COLO829 (cell line): ENCODE results near the gene KCND2.
"Not testable (repeated sequence)": the region's sequence is repeated elsewhere in the genome, so short reads cannot be mapped to it uniquely, and the experiment has no call there.

ENCODE experiments used
- DNase-seq: peaks from one replicate; pipeline ENCODE4 v3.0.0; 2012; ENCODE audit warnings: low spot score

Gene KCND2

DNA sequence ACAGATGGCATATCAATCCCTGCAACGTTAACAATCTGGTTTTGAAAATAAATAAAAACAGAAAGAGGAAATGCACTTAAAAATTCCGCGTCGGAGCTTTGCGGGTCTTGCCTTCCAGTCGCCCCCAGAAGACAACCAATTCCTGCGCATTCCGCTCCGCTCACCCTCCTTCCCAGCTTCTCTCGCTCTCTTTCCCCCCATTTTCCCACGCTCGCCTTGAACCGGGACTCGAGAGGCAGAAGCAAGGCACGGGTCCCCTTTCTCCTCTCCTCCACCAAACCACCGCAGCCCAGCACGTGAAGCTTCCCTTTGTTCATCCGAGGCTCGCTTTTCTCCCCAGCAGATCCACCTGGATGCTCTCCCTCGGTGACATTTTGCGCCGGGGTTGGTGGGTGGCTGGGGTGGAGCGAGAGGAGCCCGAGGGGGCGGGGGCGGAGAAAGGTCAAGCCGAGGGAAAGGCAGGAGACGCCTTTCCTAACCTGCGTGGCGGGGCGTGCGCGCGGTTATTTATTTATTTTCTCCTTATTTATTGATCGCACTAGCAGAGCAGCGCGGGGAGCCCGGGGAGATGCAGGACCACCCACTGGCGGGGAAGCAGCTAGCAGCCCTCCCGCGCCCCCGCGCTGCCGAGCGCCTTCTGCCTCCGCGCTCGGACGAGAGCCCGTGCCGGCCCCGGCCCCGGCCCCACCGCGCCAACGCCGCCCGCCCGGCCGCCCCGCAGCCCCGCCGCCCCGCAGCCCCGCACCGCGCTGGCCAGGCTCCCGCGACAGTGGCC is at the start of gene KCND2:
Gene KCND2 (plus strand): TSS at position 475 of the 775 bp plus-strand sequence.
- DNase-seq: no peak

DNA sequence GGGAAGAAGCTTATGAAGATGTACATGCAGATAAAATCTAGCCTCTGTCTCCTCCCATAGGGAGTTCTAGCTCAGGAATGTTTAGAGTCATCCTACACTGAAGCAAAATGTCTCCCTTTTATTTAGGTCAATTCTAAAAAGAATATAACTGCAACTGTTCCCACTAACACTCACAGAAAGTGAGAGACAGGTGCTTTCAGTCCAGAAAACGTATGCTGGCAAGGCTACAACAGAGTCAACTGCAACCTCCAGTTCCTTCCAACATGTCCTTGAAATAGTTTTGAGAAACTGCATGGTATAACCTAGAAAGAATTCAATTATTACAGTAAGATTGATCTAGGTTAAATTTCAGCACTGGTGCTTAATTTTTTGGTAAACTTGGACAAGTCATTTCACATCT is 46.8 kb upstream of the KCND2 start:
- no peak for DNase-seq

DNA sequence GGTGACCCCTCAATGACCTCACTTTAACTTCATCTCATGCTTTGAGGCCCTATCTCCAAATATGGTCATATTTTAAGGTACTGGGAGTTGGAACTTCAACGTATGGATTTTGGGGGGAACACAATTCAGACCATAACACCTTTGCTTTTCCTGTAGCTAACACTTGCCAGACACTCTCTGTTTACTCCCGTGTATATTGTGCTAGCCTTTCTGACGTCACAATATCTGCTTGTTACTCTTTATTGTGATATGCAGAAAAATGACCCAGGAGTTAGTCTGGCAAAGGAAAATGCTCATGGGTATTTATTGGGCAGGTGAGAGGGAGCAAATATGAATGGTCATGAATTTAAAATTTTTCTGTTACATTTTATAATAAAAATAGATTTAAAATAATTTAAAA is 45.7 kb upstream of the KCND2 start:
- no peak for DNase-seq

DNA sequence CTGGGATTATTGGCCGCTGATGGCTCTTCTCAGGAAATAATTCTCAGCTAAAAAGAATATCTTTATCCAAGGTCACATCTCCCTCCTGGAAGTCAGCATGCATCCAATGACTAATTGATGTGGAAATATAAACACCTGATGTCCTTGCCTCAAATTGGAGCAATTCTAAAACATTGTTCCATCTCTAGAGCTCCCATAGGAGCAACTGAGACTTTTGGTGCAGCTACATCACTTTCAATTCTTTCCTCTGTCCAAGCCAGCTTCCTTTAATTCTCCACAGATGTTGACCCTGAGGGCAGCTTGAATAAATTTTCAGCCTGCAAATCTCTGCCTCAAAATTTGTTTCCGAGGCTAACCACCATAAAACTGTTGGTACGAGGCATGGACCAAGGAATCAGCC is 43.9 kb upstream of the KCND2 start:
- DNase-seq: no peak

DNA sequence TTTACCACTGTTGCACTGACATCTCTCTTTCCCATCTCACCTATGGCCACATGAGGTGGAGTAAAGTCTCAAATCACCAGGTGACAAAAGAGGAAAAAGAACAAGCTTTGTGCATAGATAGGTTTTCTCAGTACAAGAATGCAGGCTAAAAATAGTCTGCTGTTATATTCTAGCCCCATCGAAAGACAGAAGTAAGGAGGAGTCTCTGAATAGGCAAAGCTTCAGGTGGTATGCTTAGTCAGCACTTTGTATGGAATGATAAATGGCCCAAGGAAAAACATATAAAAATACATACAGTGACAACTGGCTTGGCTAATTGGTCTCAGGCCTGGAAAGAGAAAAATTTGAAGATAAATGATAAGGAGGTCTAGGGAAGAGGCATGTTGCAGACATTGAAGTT is 39.6 kb upstream of the KCND2 start:
- no peak for DNase-seq

DNA sequence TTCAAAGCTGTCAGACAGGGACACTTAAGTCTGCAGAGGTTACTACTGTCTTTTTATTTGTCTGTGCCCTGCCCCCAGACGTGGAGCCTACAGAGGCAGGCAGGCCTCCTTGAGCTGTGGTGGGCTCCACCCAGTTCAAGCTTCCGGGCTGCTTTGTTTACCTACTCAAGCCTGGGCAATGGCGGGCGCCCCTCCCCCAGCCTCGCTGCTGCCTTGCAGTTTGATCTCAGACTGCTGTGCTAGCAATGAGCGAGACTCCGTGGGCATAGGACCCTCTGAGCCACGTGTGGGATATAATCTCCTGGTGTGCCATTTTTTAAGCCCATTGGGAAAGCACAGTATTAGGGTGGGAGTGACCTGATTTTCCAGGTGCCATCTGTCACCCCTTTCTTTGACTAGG is 32.6 kb upstream of the KCND2 start:
- DNase-seq: not testable (repeated sequence)

DNA sequence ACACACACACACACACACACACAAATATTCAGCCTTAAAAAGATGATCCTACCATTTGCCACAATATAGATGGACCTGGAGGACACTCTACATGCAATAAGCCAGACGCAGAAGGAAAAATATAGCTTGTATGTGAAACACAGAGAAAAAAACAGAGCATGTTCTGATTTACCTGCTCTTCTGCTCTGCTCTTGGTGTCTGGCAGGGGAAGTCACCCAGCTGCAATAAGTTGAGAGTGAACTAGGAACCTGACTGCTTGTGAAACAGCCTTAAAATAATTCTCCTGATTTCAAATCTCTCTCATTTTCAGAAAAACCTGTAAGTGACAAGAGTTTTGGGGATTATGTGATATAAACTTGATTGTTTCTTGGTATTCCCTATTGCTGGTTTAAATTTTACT is 31.0 kb upstream of the KCND2 start:
- DNase-seq: no peak

- no peak for DNase-seq
Measured at GRCh38 chr7:120254845-120255244, 18.1 kb upstream of the KCND2 start.

- no peak for DNase-seq
Measured at GRCh38 chr7:120256344-120257070, 16.5 kb upstream of the KCND2 start.

GRCh38 chr7:120259386-120259785 is 13.6 kb upstream of the KCND2 start:
- no peak for DNase-seq

GRCh38 chr7:120260111-120260510 is 12.9 kb upstream of the KCND2 start:
- no peak for DNase-seq

GRCh38 chr7:120272261-120272660 is 714 bp upstream of the KCND2 start:
- peak; percentile 57 for DNase-seq

DNA sequence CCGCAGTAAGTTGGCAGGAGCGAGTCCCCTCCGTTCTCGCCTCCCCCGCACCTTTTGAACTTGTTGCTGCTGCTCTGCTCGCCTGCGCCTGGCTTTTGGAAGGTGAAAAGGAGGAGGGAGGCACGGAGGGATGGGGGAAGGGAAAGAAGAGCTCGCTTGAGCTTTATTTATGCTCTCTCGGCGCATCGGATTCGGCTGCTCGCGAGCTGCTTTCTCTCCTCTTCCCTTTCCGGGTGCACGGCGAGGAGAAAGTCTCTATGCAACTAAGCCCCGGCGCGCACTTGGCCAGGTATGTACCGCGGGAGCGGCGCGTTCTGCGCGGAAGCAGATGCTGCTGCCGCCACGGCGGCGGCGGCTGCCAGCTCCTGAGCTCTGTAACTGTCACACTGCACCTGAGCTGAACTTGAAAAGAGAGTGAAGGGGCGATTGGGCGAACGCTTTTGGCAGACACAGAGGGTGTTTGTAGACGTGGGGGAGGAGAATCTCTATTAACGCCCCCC is 551 bp downstream of the KCND2 start:
- no peak for DNase-seq

DNA sequence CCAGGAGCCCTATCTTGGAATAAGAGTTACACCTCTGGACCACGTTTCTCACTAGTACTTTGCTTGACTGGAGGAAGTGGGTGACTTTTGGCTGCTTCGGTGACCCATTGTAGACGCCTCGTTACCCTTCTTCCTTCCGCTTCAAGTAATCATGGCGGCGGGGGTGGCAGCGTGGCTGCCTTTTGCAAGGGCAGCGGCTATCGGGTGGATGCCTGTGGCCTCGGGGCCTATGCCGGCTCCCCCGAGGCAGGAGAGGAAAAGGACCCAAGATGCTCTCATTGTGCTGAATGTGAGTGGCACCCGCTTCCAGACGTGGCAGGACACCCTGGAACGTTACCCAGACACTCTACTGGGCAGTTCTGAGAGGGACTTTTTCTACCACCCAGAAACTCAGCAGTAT is 1.5 kb downstream of the KCND2 start:
- no peak for DNase-seq

DNA sequence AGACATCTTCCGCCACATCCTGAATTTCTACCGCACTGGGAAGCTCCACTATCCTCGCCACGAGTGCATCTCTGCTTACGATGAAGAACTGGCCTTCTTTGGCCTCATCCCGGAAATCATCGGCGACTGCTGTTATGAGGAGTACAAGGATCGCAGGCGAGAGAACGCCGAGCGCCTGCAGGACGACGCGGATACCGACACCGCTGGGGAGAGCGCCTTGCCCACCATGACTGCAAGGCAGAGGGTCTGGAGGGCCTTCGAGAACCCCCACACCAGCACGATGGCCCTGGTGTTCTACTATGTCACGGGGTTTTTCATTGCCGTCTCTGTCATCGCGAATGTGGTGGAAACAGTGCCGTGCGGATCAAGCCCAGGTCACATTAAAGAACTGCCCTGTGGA is 1.9 kb downstream of the KCND2 start:
- no peak for DNase-seq

GRCh38 chr7:120276720-120277119 is 3.7 kb downstream of the KCND2 start:
- DNase-seq: no peak

GRCh38 chr7:120278773-120279172 is 5.8 kb downstream of the KCND2 start:
- no peak for DNase-seq

DNA sequence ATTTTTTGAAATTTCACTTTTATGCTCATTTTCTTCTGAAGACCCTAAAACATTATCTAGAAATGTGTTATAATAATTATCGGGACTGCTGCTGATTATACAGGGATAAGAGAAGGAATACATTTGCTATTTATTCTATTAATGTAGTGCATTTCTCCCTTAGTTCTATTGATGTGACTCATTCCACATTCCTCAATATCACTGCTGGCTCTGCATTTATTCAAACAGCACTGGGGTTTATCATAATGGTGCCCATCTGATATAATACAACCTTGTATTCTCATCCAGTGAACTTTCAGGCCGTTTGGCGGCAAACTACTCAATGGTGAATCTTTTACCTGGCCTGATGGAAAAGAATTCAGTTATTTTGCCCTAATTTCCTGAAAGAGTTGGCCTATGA is 7.8 kb downstream of the KCND2 start:
- DNase-seq: no peak

GRCh38 chr7:120293027-120293426 is 20.1 kb downstream of the KCND2 start:
- DNase-seq: no peak

GRCh38 chr7:120302190-120302589 is 29.2 kb downstream of the KCND2 start:
- DNase-seq: no peak

DNA sequence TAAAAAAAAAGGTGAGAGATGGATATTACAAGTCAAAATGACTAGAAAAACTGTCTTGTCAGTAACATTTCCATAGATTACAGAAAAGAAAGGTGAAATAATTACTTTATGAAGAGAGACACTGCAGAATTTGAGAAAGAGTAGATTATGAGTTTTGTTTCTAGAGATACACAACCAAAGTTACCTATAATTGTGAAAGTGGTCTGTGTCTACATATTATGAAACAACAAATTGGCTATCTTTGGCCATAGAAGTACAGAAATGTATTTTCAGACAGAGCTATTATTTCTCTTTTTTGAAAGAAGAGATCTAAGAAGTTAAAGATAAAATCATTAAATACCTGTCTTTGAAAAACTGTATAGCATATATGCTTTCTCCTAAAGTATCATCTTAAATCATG is 30.1 kb downstream of the KCND2 start:
- DNase-seq: no peak

DNA sequence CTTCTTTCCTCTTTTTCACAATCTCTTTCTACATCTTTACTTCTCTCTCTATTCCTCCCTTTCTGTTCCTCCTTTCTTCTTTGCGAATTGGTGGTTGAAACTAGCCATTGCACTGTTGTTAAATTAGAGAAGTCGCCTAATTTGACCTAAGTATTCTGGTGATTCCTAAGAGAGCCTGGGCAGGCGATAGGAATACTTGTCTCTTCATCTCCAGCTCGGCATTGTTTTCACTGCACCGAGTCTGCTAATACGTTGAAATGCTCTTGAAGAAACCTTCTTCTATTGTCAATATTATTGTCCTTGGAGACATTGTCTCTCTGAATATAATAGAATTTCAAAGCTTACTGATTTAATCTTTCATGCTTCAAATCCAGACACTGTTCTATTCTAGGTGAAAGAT is 31.7 kb downstream of the KCND2 start:
- DNase-seq: no peak

DNA sequence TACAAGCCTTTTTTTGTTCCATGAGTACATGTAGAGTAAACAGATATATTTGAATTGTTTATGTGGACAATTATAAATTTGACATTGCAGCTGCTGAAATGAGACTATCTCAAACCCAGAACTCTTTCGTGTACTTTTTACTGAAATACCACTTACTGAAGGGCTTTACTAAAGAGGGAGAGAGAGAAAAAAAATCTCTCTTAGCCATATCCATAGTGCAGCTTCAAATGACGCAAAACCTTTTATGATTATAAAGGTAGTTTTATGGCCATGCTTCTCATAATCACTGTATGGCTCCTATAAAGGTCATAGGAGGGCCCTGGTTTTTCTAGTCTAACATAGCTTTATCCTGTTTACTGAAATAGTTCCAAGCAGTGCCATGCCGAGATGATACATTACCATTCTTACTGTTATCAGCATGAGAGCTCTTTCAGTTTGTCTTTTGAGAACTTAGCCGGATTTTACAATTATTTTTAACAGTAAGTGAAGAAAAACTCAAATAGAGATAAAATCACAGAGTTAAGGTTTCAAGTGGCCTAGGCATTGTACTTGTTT is 35.1 kb downstream of the KCND2 start:
- no peak for DNase-seq
